IPS-18c (cell line): ENCODE measurements around the gene PLA2G2F.

Source experiments
- H3K4me3 ChIP-seq: 2 replicates; pipeline ENCODE4 v1.7.0; 2013; ENCODE audit warnings: low read depth, mild to moderate bottlenecking, low read length, moderate library complexity; ENCODE audit not compliant: insufficient read depth
- H3K9me3 ChIP-seq: one replicate; pipeline ENCODE4 v1.6.1; 2013; ENCODE audit warnings: mild to moderate bottlenecking, low read length, moderate library complexity; ENCODE audit not compliant: control insufficient read depth, insufficient read depth

The PLA2G2F gene

GRCh38 chr1:20137055-20137454 is 2.1 kb upstream of the PLA2G2F start:
- peaks cover 3% of the 10 kb centered on the region for H3K9me3 ChIP-seq
- no peak overlapping the region for H3K4me3 ChIP-seq

GRCh38 chr1:20137604-20138003 is 1.5 kb upstream of the PLA2G2F start:
- H3K9me3 ChIP-seq: peaks cover 3% of the 10 kb centered on the region
- no peak overlapping the region for H3K4me3 ChIP-seq

- Histone ChIP-seq H3K4me3 (no peak overlapping the region), H3K9me3 (peaks cover 6% of the 10 kb centered on the region)
Measured at GRCh38 chr1:20138346-20138745, 777 bp upstream of the PLA2G2F start.

- Histone ChIP-seq H3K4me3 (no peak overlapping the region), H3K9me3 (peaks cover 6% of the 10 kb centered on the region)
Measured at GRCh38 chr1:20139776-20140612, 871 bp downstream of the PLA2G2F start.

- Histone ChIP-seq H3K4me3 (no peak overlapping the region), H3K9me3 (peaks cover 6% of the 10 kb centered on the region)
Measured at GRCh38 chr1:20141001-20141400, 1.9 kb downstream of the PLA2G2F start.

GRCh38 chr1:20141466-20141865 is 2.3 kb downstream of the PLA2G2F start:
- Histone ChIP-seq H3K9me3 (peaks cover 6% of the 10 kb centered on the region), H3K4me3 (no peak overlapping the region)

GRCh38 chr1:20142001-20142710 is 3.0 kb downstream of the PLA2G2F start:
- H3K4me3 ChIP-seq: no peak overlapping the region
- H3K9me3 ChIP-seq: peaks cover 6% of the 10 kb centered on the region

GRCh38 chr1:20143318-20143717 is 4.2 kb downstream of the PLA2G2F start:
- Histone ChIP-seq H3K4me3 (no peak overlapping the region), H3K9me3 (peaks cover 2% of the 10 kb centered on the region)

GRCh38 chr1:20143734-20144565 is 4.8 kb downstream of the PLA2G2F start:
- H3K4me3 ChIP-seq: no peak overlapping the region
- H3K9me3 ChIP-seq: peaks cover 2% of the 10 kb centered on the region

GRCh38 chr1:20147846-20148570 is 8.9 kb downstream of the PLA2G2F start:
- Histone ChIP-seq H3K4me3 (no peak overlapping the region), H3K9me3 (peaks cover 2% of the 10 kb centered on the region)

- no peak overlapping the region for H3K4me3 ChIP-seq
- no peaks in the 10 kb centered on the region for H3K9me3 ChIP-seq
Measured at GRCh38 chr1:20148571-20149500, 9.7 kb downstream of the PLA2G2F start.

GRCh38 chr1:20149601-20150325 is 10.6 kb downstream of the PLA2G2F start:
- Histone ChIP-seq H3K4me3 (no peak overlapping the region), H3K9me3 (no peaks in the 10 kb centered on the region)

- H3K4me3 ChIP-seq: no peak overlapping the region
- H3K9me3 ChIP-seq: no peaks in the 10 kb centered on the region
Measured at GRCh38 chr1:20150326-20150705, 11.2 kb downstream of the PLA2G2F start.

- no peak overlapping the region for H3K4me3 ChIP-seq
- no peaks in the 10 kb centered on the region for H3K9me3 ChIP-seq
Measured at GRCh38 chr1:20150969-20151368, 11.8 kb downstream of the PLA2G2F start.

GRCh38 chr1:20151906-20152598 is 12.9 kb downstream of the PLA2G2F start:
- H3K9me3 ChIP-seq: no peaks in the 10 kb centered on the region
- peak overlapping the region; percentile 9; the same call in 1 of the 2 replicates for H3K4me3 ChIP-seq
